RWPE2 (cell line): ENCODE measurements around the gene RAPGEF2.

Experiments used
- ATAC-seq: fragments of 200-7000 bp; cut with Tn5 transposase; 3 replicates; pipeline ENCODE4 v1.9.1; 2021; ENCODE audit warnings: low read depth
- DNase-seq: peaks from one replicate; pipeline ENCODE4 v3.0.0-alpha.2; 2020; ENCODE audit warnings: low spot score
- H3K27ac ChIP-seq: fragments of 450-650 bp; 2 replicates; pipeline ENCODE4 v1.5.1; 2017; ENCODE audit warnings: mild to moderate bottlenecking; ENCODE audit not compliant: poor library complexity, severe bottlenecking
- H3K27me3 ChIP-seq: fragments of 250-450 bp; sonication (Bioruptor Pico); 2 replicates; pipeline ENCODE4 v1.5.1; 2021; ENCODE audit warnings: mild to moderate bottlenecking, moderate library complexity; ENCODE audit not compliant: insufficient read depth, poor library complexity, severe bottlenecking
- H3K36me3 ChIP-seq: fragments of 250-450 bp; sonication (Bioruptor Pico); 2 replicates; pipeline ENCODE4 v1.5.1; 2020; ENCODE audit warnings: low read depth, mild to moderate bottlenecking, moderate library complexity
- H3K4me1 ChIP-seq: fragments of 250-450 bp; sonication (Bioruptor Pico); 2 replicates; pipeline ENCODE4 v1.5.1; 2021; ENCODE audit warnings: mild to moderate bottlenecking, moderate library complexity; ENCODE audit not compliant: insufficient read depth, poor library complexity, severe bottlenecking
- H3K4me3 ChIP-seq: fragments of 250-450 bp; sonication (Bioruptor Pico); 2 replicates; pipeline ENCODE4 v1.5.1; 2021; ENCODE audit warnings: mild to moderate bottlenecking, moderate library complexity; ENCODE audit not compliant: severe bottlenecking
- H3K9me3 ChIP-seq: fragments of 250-450 bp; sonication (Bioruptor Pico); 2 replicates; pipeline ENCODE4 v1.5.1; 2021; ENCODE audit warnings: mild to moderate bottlenecking, moderate library complexity; ENCODE audit not compliant: severe bottlenecking
- CTCF ChIP-seq: fragments of 450-650 bp; IDR thresholded peaks from one replicate; pipeline ENCODE4 v1.5.1; 2017; ENCODE audit warnings: mild to moderate bottlenecking, moderate library complexity; ENCODE audit not compliant: poor library complexity, severe bottlenecking

RAPGEF2 gene

GRCh38 chr4:159237975-159238374 is 135.1 kb downstream of the RAPGEF2 start:
- TF ChIP-seq CTCF: no peak
- peaks cover 7% of the 10 kb centered on the region for H3K4me1 ChIP-seq
- ATAC-seq (no peak), DNase-seq (no peak)
- H3K36me3 ChIP-seq: peaks cover 5% of the 10 kb centered on the region
- H3K9me3 ChIP-seq: no peaks in the 10 kb centered on the region
- H3K27ac ChIP-seq: no peak overlapping the region
- H3K27me3 ChIP-seq: no peaks in the 10 kb centered on the region
- H3K4me3 ChIP-seq: no peak overlapping the region

- DNase-seq (no peak), ATAC-seq (no peak)
- H3K27me3 ChIP-seq: no peaks in the 10 kb centered on the region
- peaks cover 7% of the 10 kb centered on the region for H3K4me1 ChIP-seq
- no peak for TF ChIP-seq CTCF
- H3K27ac ChIP-seq: no peak overlapping the region
- peaks cover 8% of the 10 kb centered on the region for H3K36me3 ChIP-seq
- no peaks in the 10 kb centered on the region for H3K9me3 ChIP-seq
- H3K4me3 ChIP-seq: no peak overlapping the region
Observed at GRCh38 chr4:159238631-159239030, 135.8 kb downstream of the RAPGEF2 start.

GRCh38 chr4:159239629-159240028 is 136.8 kb downstream of the RAPGEF2 start:
- Histone ChIP-seq H3K27ac (no peak overlapping the region), H3K9me3 (no peaks in the 10 kb centered on the region), H3K27me3 (no peaks in the 10 kb centered on the region), H3K4me1 (peaks cover 7% of the 10 kb centered on the region), H3K4me3 (no peak overlapping the region), H3K36me3 (peaks cover 9% of the 10 kb centered on the region)
- TF ChIP-seq CTCF: no peak
- DNase-seq (no peak), ATAC-seq (no peak)

- Histone ChIP-seq H3K36me3 (peaks cover 9% of the 10 kb centered on the region), H3K9me3 (no peaks in the 10 kb centered on the region), H3K4me1 (peaks cover 7% of the 10 kb centered on the region), H3K27ac (no peak overlapping the region), H3K27me3 (no peaks in the 10 kb centered on the region), H3K4me3 (no peak overlapping the region)
- no peak for ATAC-seq
- no peak for DNase-seq
- no peak for TF ChIP-seq CTCF
Observed at GRCh38 chr4:159240046-159240445, 137.2 kb downstream of the RAPGEF2 start.

GRCh38 chr4:159240687-159241086 is 137.8 kb downstream of the RAPGEF2 start:
- H3K4me3 ChIP-seq: no peak overlapping the region
- TF ChIP-seq CTCF: no peak
- H3K27me3 ChIP-seq: no peaks in the 10 kb centered on the region
- H3K9me3 ChIP-seq: no peaks in the 10 kb centered on the region
- H3K27ac ChIP-seq: no peak overlapping the region
- no peak for DNase-seq
- H3K36me3 ChIP-seq: peaks cover 9% of the 10 kb centered on the region
- H3K4me1 ChIP-seq: peaks cover 7% of the 10 kb centered on the region
- no peak for ATAC-seq
